Neural progenitor cell (in vitro differentiated cells): ENCODE results near the gene LDB2.

Source experiments
- EZH2 ChIP-seq: fragments of 200-600 bp; sonication (generic); IDR thresholded peaks from 2 replicates; pipeline ENCODE4 v1.6.1; 2017; ENCODE audit warnings: antibody characterized with exemption, mild to moderate bottlenecking, moderate library complexity
- EZH2phosphoT487 ChIP-seq: fragments of 200-600 bp; sonication (generic); IDR thresholded peaks from 2 replicates; pipeline ENCODE4 v1.6.1; 2017; ENCODE audit warnings: antibody characterized with exemption
- TF ChIP-seq, protein P1 (sequence below): fragments of 200-600 bp; sonication (generic); IDR thresholded peaks from 2 replicates; pipeline ENCODE4 v1.5.1; 2017; ENCODE audit warnings: antibody characterized with exemption, mild to moderate bottlenecking

DNA sequence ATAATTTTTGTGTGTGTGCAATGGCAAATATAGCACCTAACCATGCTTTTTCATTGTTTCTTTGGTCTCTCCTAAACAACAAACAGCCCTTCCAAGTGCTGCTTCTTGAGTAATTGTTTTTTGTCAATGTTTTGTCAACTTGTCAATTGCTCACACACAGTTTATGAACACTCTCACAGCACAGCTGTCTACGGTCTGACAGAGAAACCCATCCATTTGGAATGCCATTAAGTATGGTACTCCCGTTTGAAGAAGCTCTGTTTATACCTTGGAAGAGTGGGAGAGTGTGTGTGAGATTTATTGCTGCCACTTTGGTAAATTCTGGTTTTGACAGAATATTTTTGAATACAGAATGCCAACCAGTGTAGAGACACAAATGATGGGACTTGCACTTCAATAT, 254.6 kb downstream of the LDB2 start:
- TF ChIP-seq EZH2 (no peak), EZH2phosphoT487 (no peak)
- TF ChIP-seq, protein P1, sequence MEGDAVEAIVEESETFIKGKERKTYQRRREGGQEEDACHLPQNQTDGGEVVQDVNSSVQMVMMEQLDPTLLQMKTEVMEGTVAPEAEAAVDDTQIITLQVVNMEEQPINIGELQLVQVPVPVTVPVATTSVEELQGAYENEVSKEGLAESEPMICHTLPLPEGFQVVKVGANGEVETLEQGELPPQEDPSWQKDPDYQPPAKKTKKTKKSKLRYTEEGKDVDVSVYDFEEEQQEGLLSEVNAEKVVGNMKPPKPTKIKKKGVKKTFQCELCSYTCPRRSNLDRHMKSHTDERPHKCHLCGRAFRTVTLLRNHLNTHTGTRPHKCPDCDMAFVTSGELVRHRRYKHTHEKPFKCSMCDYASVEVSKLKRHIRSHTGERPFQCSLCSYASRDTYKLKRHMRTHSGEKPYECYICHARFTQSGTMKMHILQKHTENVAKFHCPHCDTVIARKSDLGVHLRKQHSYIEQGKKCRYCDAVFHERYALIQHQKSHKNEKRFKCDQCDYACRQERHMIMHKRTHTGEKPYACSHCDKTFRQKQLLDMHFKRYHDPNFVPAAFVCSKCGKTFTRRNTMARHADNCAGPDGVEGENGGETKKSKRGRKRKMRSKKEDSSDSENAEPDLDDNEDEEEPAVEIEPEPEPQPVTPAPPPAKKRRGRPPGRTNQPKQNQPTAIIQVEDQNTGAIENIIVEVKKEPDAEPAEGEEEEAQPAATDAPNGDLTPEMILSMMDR, result no peak
